ENCODE results near the gene TMEM179.

The TMEM179 gene

GRCh38 chr14:104609666-104610065 is 5.1 kb upstream of the TMEM179 start:
- CTCF ChIA-PET = no interaction called here

GRCh38 chr14:104603711-104604401 is 716 bp downstream of the TMEM179 start:
- ChIA-PET CTCF (no interaction called here), POLR2A (no interaction called here)
- DNase-seq (ENCODE audit: extremely low spot score) = no peak
- no peak for TF ChIP-seq CTCF (IDR thresholded peaks at IDR 0.05; ENCODE audit: control extremely low read depth, extremely low read depth, low read depth, missing control alignments)

More at GRCh38 chr14:104609666-104610065, 5.1 kb upstream of the TMEM179 start:
- POLR2A ChIA-PET = no interaction called here
- TF ChIP-seq CTCF (IDR thresholded peaks at IDR 0.05; ENCODE audit: control extremely low read depth, extremely low read depth, low read depth, missing control alignments) = no peak
- no peak for DNase-seq (ENCODE audit: extremely low spot score)

GRCh38 chr14:104602933-104603325 is 1.6 kb downstream of the TMEM179 start:
- ChIA-PET POLR2A (no interaction called here), CTCF (no interaction called here)
- TF ChIP-seq CTCF (IDR thresholded peaks at IDR 0.05; ENCODE audit: control extremely low read depth, extremely low read depth, low read depth, missing control alignments) = no peak
- no peak for DNase-seq (ENCODE audit: extremely low spot score)

- ChIA-PET CTCF (no interaction called here), POLR2A (no interaction called here)
- TF ChIP-seq CTCF (IDR thresholded peaks at IDR 0.05; ENCODE audit: control extremely low read depth, extremely low read depth, low read depth, missing control alignments) = no peak
- no peak for DNase-seq (ENCODE audit: extremely low spot score)
These were observed 2.1 kb downstream of the TMEM179 start for GRCh38 chr14:104602315-104602932.

GRCh38 chr14:104601786-104602185 is 2.8 kb downstream of the TMEM179 start:
- TF ChIP-seq CTCF (IDR thresholded peaks at IDR 0.05; ENCODE audit: control extremely low read depth, extremely low read depth, low read depth, missing control alignments) = no peak
- CTCF ChIA-PET = interaction anchor here (1.3 kb wide), 1 partner anchor 38 kb away, joined by 3 read pairs; no protein-coding TSS in a partner anchor
- DNase-seq (ENCODE audit: extremely low spot score) = no peak
- POLR2A ChIA-PET = no interaction called here

GRCh38 chr14:104600805-104601204 is 3.8 kb downstream of the TMEM179 start:
- ChIA-PET POLR2A (no interaction called here), CTCF (interaction anchor here (1.3 kb wide), 1 partner anchor 37 kb away, joined by 3 read pairs; no protein-coding TSS in a partner anchor)
- no peak for TF ChIP-seq CTCF (IDR thresholded peaks at IDR 0.05; ENCODE audit: control extremely low read depth, extremely low read depth, low read depth, missing control alignments)
- no peak for DNase-seq (ENCODE audit: extremely low spot score)
